Gastrocnemius medialis (tissue), 4 donors: ENCODE data around the gene NCOR1.

Experiments used
- POLR2A ChIP-seq, 2 donors: fragments of 450-650 bp; IDR thresholded peaks; one replicate each; pipeline ENCODE4 v1.6.1; 2017; ENCODE audit warnings: antibody characterized with exemption in 2 of 2, mild to moderate bottlenecking in 2 of 2, moderate library complexity in 2 of 2
- TF ChIP-seq, protein P1 (sequence below), 5 experiments: fragments of 450-650 bp in 3 of 5; fragments of 200-600 bp in 2 of 5; sonication (generic) in 2 of 5; IDR thresholded peaks in 4 of 5; conservative IDR thresholded peaks in 1 of 5; 1 replicate in 4 of 5; 2 replicates in 1 of 5; pipeline ENCODE4 v1.5.1; 2016 to 2019; ENCODE audit warnings: antibody characterized with exemption in 5 of 5, mild to moderate bottlenecking in 3 of 5, moderate library complexity in 3 of 5

DNA sequence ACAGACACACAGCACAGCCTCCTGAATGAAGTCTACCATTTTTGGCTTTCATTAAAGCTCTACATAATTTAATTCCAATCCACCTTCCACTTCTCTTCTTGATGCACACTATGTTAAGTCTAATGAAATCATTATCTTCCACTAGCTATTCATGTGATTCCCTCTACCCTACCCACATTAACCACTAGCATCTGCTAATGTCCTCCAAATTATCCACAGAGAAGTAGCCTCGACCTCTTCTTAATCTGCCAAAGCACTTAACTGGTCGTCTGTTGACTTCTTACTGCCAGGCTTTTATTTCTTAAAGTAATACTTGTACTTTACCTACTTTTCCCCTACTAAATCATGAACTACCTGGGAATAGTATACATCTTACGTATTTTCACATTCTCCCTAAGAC, 91.8 kb downstream of the NCOR1 start:
- TF ChIP-seq POLR2A (IDR thresholded peaks at IDR 0.05), result no peak
- TF ChIP-seq, protein P1, sequence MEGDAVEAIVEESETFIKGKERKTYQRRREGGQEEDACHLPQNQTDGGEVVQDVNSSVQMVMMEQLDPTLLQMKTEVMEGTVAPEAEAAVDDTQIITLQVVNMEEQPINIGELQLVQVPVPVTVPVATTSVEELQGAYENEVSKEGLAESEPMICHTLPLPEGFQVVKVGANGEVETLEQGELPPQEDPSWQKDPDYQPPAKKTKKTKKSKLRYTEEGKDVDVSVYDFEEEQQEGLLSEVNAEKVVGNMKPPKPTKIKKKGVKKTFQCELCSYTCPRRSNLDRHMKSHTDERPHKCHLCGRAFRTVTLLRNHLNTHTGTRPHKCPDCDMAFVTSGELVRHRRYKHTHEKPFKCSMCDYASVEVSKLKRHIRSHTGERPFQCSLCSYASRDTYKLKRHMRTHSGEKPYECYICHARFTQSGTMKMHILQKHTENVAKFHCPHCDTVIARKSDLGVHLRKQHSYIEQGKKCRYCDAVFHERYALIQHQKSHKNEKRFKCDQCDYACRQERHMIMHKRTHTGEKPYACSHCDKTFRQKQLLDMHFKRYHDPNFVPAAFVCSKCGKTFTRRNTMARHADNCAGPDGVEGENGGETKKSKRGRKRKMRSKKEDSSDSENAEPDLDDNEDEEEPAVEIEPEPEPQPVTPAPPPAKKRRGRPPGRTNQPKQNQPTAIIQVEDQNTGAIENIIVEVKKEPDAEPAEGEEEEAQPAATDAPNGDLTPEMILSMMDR (IDR thresholded peaks at IDR 0.05 in 4 of 5, conservative IDR thresholded peaks at IDR 0.05 in 1 of 5), result no peak
